Heart left ventricle (tissue), 16 donors: ENCODE data around the gene WDR47. TPM values are rescaled to one million over a fixed set of nuclear protein-coding genes. Genes with fewer than 3 reads are reported as not detected.
"Not testable (repeated sequence)": the region's sequence is repeated elsewhere in the genome, so short reads cannot be mapped to it uniquely, and the experiment has no call there.

Experiments used
- ATAC-seq, 4 donors: fragments of 200-7000 bp; cut with Tn5 transposase; one replicate each; pipeline ENCODE4 v1.9.1; 2020 to 2022; ENCODE audit warnings: moderate library complexity in 4 of 4, mild to moderate bottlenecking in 3 of 4, moderate number of reproducible peaks in 1 of 4
- DNase-seq, 5 donors: peaks; one replicate each; pipeline ENCODE4 v3.0.0-alpha.2; 2020
- H3K27ac ChIP-seq, 12 donors: fragments of 200-600 bp; sonication (generic) in 4 of 12; one replicate each; pipeline versions ENCODE4 v1.5.0 to v1.8.0; 2016 to 2022; ENCODE audit warnings: mild to moderate bottlenecking in 2 of 12
- H3K27me3 ChIP-seq, 9 donors: fragments of 200-600 bp; sonication (generic) in 2 of 9; one replicate each; pipeline versions ENCODE4 v1.5.1 to v1.8.0; 2016 to 2022; ENCODE audit warnings: mild to moderate bottlenecking in 3 of 9
- H3K36me3 ChIP-seq, 9 donors: fragments of 200-600 bp; sonication (generic) in 2 of 9; one replicate each; pipeline versions ENCODE4 v1.5.0 to v1.8.0; 2018 to 2022; ENCODE audit warnings: mild to moderate bottlenecking in 2 of 9
- H3K4me1 ChIP-seq, 12 donors: fragments of 200-600 bp; sonication (generic) in 4 of 12; one replicate each; pipeline versions ENCODE4 v1.5.0 to v1.8.0; 2016 to 2022; ENCODE audit warnings: mild to moderate bottlenecking in 3 of 12
- H3K4me3 ChIP-seq, 12 donors: fragments of 200-600 bp; sonication (generic) in 4 of 12; one replicate each; pipeline versions ENCODE4 v1.5.0 to v1.8.0; 2017 to 2022; ENCODE audit warnings: mild to moderate bottlenecking in 9 of 12, moderate library complexity in 4 of 12
- H3K9me3 ChIP-seq, 12 donors: fragments of 200-600 bp; sonication (generic) in 4 of 12; one replicate each; pipeline versions ENCODE4 v1.5.0 to v1.8.0; 2016 to 2022; ENCODE audit warnings: mild to moderate bottlenecking in 1 of 12
- CTCF ChIP-seq, 12 donors: fragments of 200-600 bp; sonication (generic) in 4 of 12; IDR thresholded peaks; one replicate each; pipeline versions ENCODE4 v1.5.0 to v1.8.0; 2018 to 2022; ENCODE audit warnings: antibody characterized with exemption in 12 of 12, mild to moderate bottlenecking in 5 of 12
- POLR2A ChIP-seq, 2 donors: fragments of 450-650 bp; IDR thresholded peaks; one replicate each; pipeline ENCODE4 v1.6.1; 2017; ENCODE audit warnings: antibody characterized with exemption in 2 of 2, mild to moderate bottlenecking in 2 of 2, moderate library complexity in 2 of 2
- WGBS, 4 donors: extraction: QIAGEN DNeasy Blood & Tissue Kit in 2 of 4; methylation state at CpG; one replicate each; pipeline versions ENCODE4 v1.1.5 to v1.1.7; 2013 to 2018; 5-methylcytosine and 5-hydroxymethylcytosine counted together
- intact Hi-C, 10 donors: fragments of 100-400 bp; cut with DNase I; formaldehyde crosslinking; loops; one replicate each; pipeline versions ENCODE4 v1.11.1 to v1.14.2; 2022
- polyA plus RNA-seq, 2 donors: library from polyadenylated mRNA; stranded (reverse); fragments of 200-250 nt; gene quantifications; one replicate each; pipeline ENCODE4 v1.2.3, GENCODE V29; 2013
- total RNA-seq, 9 donors: library from RNA; depleted of rRNA in 2 of 9; stranded (reverse); fragments of >200 nt in 2 of 9; fragmentation: NEBNext Ultra II Directional in 3 of 9; extraction: Animal tissue kit (Norgen Biotek cat#: 25700) in 3 of 9; gene quantifications; one replicate each; pipeline versions ENCODE4 v1.1.0 to v1.2.4, GENCODE V29; 2016 to 2023
- donor health status: ischemic (EF 13 %, LVEDD 7.1; RV severe dilation, severe dysfunction).
- donor health status: healthy with polysubstance abuse.
- donor health status: DM: no; HTN: yes; CAD: no.
- donor health status: DM: no; HTN: no; CAD: no.
- donor health status: ischemic (EF 25% LVEDD 6.9; RV normal size, moderate dysfunction).
- donor health status: ischemic (EF 25% LVEDD 5.7; RV mildly dilated, moderate dysfunction).
- donor health status: healthy.
- donor health status: DM: yes; HTN: yes; CAD: no.
- donor health status: ischemic (EF 35%, LVEDD 5.7; RV mildly dilated, moderate dysfunction).
- donor health status: nonischemic (EF 11% LVEDD 7.7; RV severe dilation, severe dysfunction).
- donor health status: DM: yes; HTN: yes; CAD: no.
- donor health status: PGD.
- donor health status: ischemic (EF 29% LVEDD 5.4; RV normal size, mild dysfunction).
- donor health status: nonischemic (EF 23%, LVEDD 6.1; RV moderate dilation, normal function).

WDR47 gene
- total and polyA plus RNA-seq, 11 donors, result 2.6 to 22.3 (median 14.6) TPM

GRCh38 chr1:109017134-109017533, 24.8 kb downstream of the WDR47 start:
- no peak for DNase-seq
- peaks cover 0 to 3% (median 0%) of the 10 kb centered on the region in 12 donors for H3K4me1 ChIP-seq
- H3K27ac ChIP-seq, result no peak overlapping the region
- H3K36me3 ChIP-seq, result peaks cover 2 to 57% (median 50%) of the 10 kb centered on the region in 9 donors
- H3K27me3 ChIP-seq, result no peaks in the 10 kb centered on the region
- peaks cover 0 to 13% (median 4%) of the 10 kb centered on the region in 12 donors for H3K9me3 ChIP-seq
- no peak overlapping the region for H3K4me3 ChIP-seq
- 94 to 100% (median 100%) methylated on average over 1 of the region's 1 CpG for WGBS, 4 donors
- intact Hi-C loops, result no loop called here
- TF ChIP-seq POLR2A (IDR thresholded peaks at IDR 0.05) (no peak), CTCF (IDR thresholded peaks at IDR 0.05) (no peak)
- no peak for ATAC-seq

- Histone ChIP-seq H3K27me3 (no peaks in the 10 kb centered on the region), H3K36me3 (peaks cover under 1 to 89% (median 66%) of the 10 kb centered on the region in 9 donors), H3K27ac (no peak overlapping the region), H3K4me3 (no peak overlapping the region), H3K4me1 (no peaks in the 10 kb centered on the region), H3K9me3 (peaks cover 0 to 2% (median 0%) of the 10 kb centered on the region in 12 donors)
- 70 to 78% (median 73%) methylated on average over 7 of the region's 7 CpGs for WGBS, 4 donors
- ATAC-seq, result no peak
- TF ChIP-seq CTCF (IDR thresholded peaks at IDR 0.05) (no peak), POLR2A (IDR thresholded peaks at IDR 0.05) (no peak)
- intact Hi-C loops, result no loop called here
- DNase-seq, result no peak
Observed at GRCh38 chr1:109011335-109011734, 30.6 kb downstream of the WDR47 start.

GRCh38 chr1:108996622-108997021, 45.3 kb downstream of the WDR47 start:
- H3K27ac ChIP-seq, ATAC-seq, H3K4me3 ChIP-seq, H3K27me3 ChIP-seq, H3K4me1 ChIP-seq, DNase-seq: not testable (repeated sequence)
- peaks cover 0 to 84% (median 57%) of the 10 kb centered on the region in 9 donors for H3K36me3 ChIP-seq
- intact Hi-C loops, result loop anchor here in 2 of 10 donors (10.0 kb wide), 2 partner anchors 62 to 72 kb away; no protein-coding TSS in a partner anchor
- 96 to 100% (median 99%) methylated on average over 3 of the region's 3 CpGs for WGBS, 4 donors
- H3K9me3 ChIP-seq, result peaks cover 0 to 14% (median 8%) of the 10 kb centered on the region in 12 donors

- WGBS, 4 donors, result 88 to 96% (median 94%) methylated on average over 4 of the region's 4 CpGs
- Histone ChIP-seq H3K27me3 (no peaks in the 10 kb centered on the region), H3K36me3 (peaks cover 0 to 98% (median 75%) of the 10 kb centered on the region in 9 donors), H3K27ac (no peak overlapping the region), H3K4me3 (no peak overlapping the region), H3K4me1 (no peaks in the 10 kb centered on the region), H3K9me3 (no peaks in the 10 kb centered on the region)
- intact Hi-C loops, result no loop called here
- ATAC-seq, result no peak
- no peak for DNase-seq
- TF ChIP-seq CTCF (IDR thresholded peaks at IDR 0.05) (no peak), POLR2A (IDR thresholded peaks at IDR 0.05) (no peak)
Observed at GRCh38 chr1:108983114-108983513, 58.8 kb downstream of the WDR47 start.

- intact Hi-C loops, result no loop called here
- no peak for DNase-seq
- WGBS, 4 donors, result 90 to 93% (median 92%) methylated on average over 4 of the region's 4 CpGs
Observed at GRCh38 chr1:108976658-108977057, 65.2 kb downstream of the WDR47 start.

More at GRCh38 chr1:108976658-108977057, 65.2 kb downstream of the WDR47 start:
- Histone ChIP-seq H3K36me3 (peaks cover 0 to 97% (median 72%) of the 10 kb centered on the region in 9 donors), H3K9me3 (no peaks in the 10 kb centered on the region), H3K27me3 (no peaks in the 10 kb centered on the region), H3K4me1 (no peaks in the 10 kb centered on the region), H3K4me3 (no peak overlapping the region), H3K27ac (no peak overlapping the region)
- ATAC-seq, result no peak
- TF ChIP-seq POLR2A (IDR thresholded peaks at IDR 0.05) (no peak), CTCF (IDR thresholded peaks at IDR 0.05) (no peak)
